Vagina (tissue), 2 donors: Measurements from ENCODE around the gene MDGA2. TPM values are rescaled to one million over a fixed set of nuclear protein-coding genes. Genes with fewer than 3 reads are reported as not detected.

Source experiments
- DNase-seq, 2 donors: peaks; one replicate each; pipeline ENCODE4 v3.0.0-alpha.2; 2017; ENCODE audit errors: extremely low spot score in 2 of 2
- H3K27ac ChIP-seq: fragments of 200-600 bp; sonication (generic); one replicate; pipeline ENCODE4 v1.5.1; 2019
- H3K27me3 ChIP-seq: fragments of 200-600 bp; sonication (generic); one replicate; pipeline ENCODE4 v1.5.1; 2019
- H3K36me3 ChIP-seq, 2 donors: fragments of 200-600 bp; sonication (generic); one replicate each; pipeline ENCODE4 v1.5.1; 2017 to 2019
- H3K4me1 ChIP-seq: fragments of 200-600 bp; sonication (generic); one replicate; pipeline ENCODE4 v1.5.1; 2019
- H3K4me3 ChIP-seq, 2 donors: fragments of 200-600 bp; sonication (generic); 1 replicate in 1 of 2; 2 replicates in 1 of 2; pipeline ENCODE4 v1.5.1; 2016 to 2019
- H3K9me3 ChIP-seq: fragments of 200-600 bp; sonication (generic); one replicate; pipeline ENCODE4 v1.5.1; 2019
- CTCF ChIP-seq, 3 experiments: fragments of 450-650 bp in 2 of 3; fragments of 200-600 bp in 1 of 3; sonication (generic) in 1 of 3; IDR thresholded peaks; one replicate each; pipeline ENCODE4 v1.5.1; 2017 to 2019; ENCODE audit warnings: antibody characterized with exemption in 3 of 3, mild to moderate bottlenecking in 2 of 3, moderate library complexity in 2 of 3
- POLR2A ChIP-seq, 2 donors: fragments of 450-650 bp; IDR thresholded peaks; one replicate each; pipeline ENCODE4 v1.6.1; 2017; ENCODE audit warnings: antibody characterized with exemption in 2 of 2, mild to moderate bottlenecking in 2 of 2, moderate library complexity in 2 of 2
- POLR2AphosphoS5 ChIP-seq, 2 donors: sonication (generic); formaldehyde crosslinking; IDR thresholded peaks; one replicate each; pipeline ENCODE4 v1.9.0; 2017; ENCODE audit warnings: antibody characterized with exemption in 2 of 2, mild to moderate bottlenecking in 2 of 2, low read depth in 1 of 2; ENCODE audit not compliant: insufficient read depth in 1 of 2
- intact Hi-C: fragments of 100-400 bp; cut with DNase I; formaldehyde crosslinking; loops from one replicate; pipeline ENCODE4 v1.15.1; 2023
- total RNA-seq: library from RNA; depleted of rRNA; stranded (reverse); fragments of >200 nt; gene quantifications from one replicate; pipeline ENCODE4 v1.2.3, GENCODE V29; 2016

The MDGA2 gene
- total RNA-seq, 1 donor from 2014 or later: not detected

- Histone ChIP-seq H3K4me3 (no peak overlapping the region), H3K4me1 (no peaks in the 10 kb centered on the region), H3K36me3 (no peaks in the 10 kb centered on the region), H3K27ac (no peak overlapping the region), H3K27me3 (no peaks in the 10 kb centered on the region), H3K9me3 (no peaks in the 10 kb centered on the region)
- DNase-seq: no peak
- intact Hi-C loops: no loop called here
- no peak for TF ChIP-seq POLR2A (IDR thresholded peaks at IDR 0.05)
- no peak for TF ChIP-seq POLR2AphosphoS5 (IDR thresholded peaks at IDR 0.05; ENCODE audit: insufficient read depth in 1 of 2, low read depth in 1 of 2)
- no peak for TF ChIP-seq CTCF (IDR thresholded peaks at IDR 0.05)
Measured at GRCh38 chr14:47660158-47660557, 15.2 kb downstream of the MDGA2 start.

GRCh38 chr14:47658041-47658440 is 17.4 kb downstream of the MDGA2 start:
- no peaks in the 10 kb centered on the region for H3K27me3 ChIP-seq
- no peaks in the 10 kb centered on the region for H3K4me1 ChIP-seq
- no peaks in the 10 kb centered on the region for H3K36me3 ChIP-seq
- H3K4me3 ChIP-seq: no peak overlapping the region
- no peaks in the 10 kb centered on the region for H3K9me3 ChIP-seq
- TF ChIP-seq CTCF (IDR thresholded peaks at IDR 0.05) (no peak), POLR2A (IDR thresholded peaks at IDR 0.05) (no peak), POLR2AphosphoS5 (IDR thresholded peaks at IDR 0.05; ENCODE audit: insufficient read depth in 1 of 2, low read depth in 1 of 2) (no peak)
- intact Hi-C loops: no loop called here
- H3K27ac ChIP-seq: no peak overlapping the region
- DNase-seq: no peak

GRCh38 chr14:47657143-47657542 is 18.3 kb downstream of the MDGA2 start:
- intact Hi-C loops: no loop called here
- no peak overlapping the region for H3K27ac ChIP-seq
- no peaks in the 10 kb centered on the region for H3K9me3 ChIP-seq
- no peak overlapping the region for H3K4me3 ChIP-seq
- H3K27me3 ChIP-seq: no peaks in the 10 kb centered on the region
- no peaks in the 10 kb centered on the region for H3K4me1 ChIP-seq
- H3K36me3 ChIP-seq: no peaks in the 10 kb centered on the region
- no peak for TF ChIP-seq CTCF (IDR thresholded peaks at IDR 0.05)
- TF ChIP-seq POLR2A (IDR thresholded peaks at IDR 0.05): no peak
- no peak for TF ChIP-seq POLR2AphosphoS5 (IDR thresholded peaks at IDR 0.05; ENCODE audit: insufficient read depth in 1 of 2, low read depth in 1 of 2)
- no peak for DNase-seq

- intact Hi-C loops: no loop called here
- no peaks in the 10 kb centered on the region for H3K4me1 ChIP-seq
- TF ChIP-seq POLR2AphosphoS5 (IDR thresholded peaks at IDR 0.05; ENCODE audit: insufficient read depth in 1 of 2, low read depth in 1 of 2): no peak
- TF ChIP-seq CTCF (IDR thresholded peaks at IDR 0.05): no peak
- no peak for TF ChIP-seq POLR2A (IDR thresholded peaks at IDR 0.05)
- no peak overlapping the region for H3K27ac ChIP-seq
- H3K9me3 ChIP-seq: no peaks in the 10 kb centered on the region
- H3K27me3 ChIP-seq: no peaks in the 10 kb centered on the region
- H3K36me3 ChIP-seq: no peaks in the 10 kb centered on the region
- no peak overlapping the region for H3K4me3 ChIP-seq
- DNase-seq: no peak
Measured at GRCh38 chr14:47651337-47651736, 24.1 kb downstream of the MDGA2 start.

GRCh38 chr14:47637753-47638152 is 37.7 kb downstream of the MDGA2 start:
- intact Hi-C loops: no loop called here
- no peaks in the 10 kb centered on the region for H3K4me1 ChIP-seq
- TF ChIP-seq POLR2AphosphoS5 (IDR thresholded peaks at IDR 0.05; ENCODE audit: insufficient read depth in 1 of 2, low read depth in 1 of 2): no peak
- no peak for TF ChIP-seq POLR2A (IDR thresholded peaks at IDR 0.05)
- no peak for TF ChIP-seq CTCF (IDR thresholded peaks at IDR 0.05)
- no peaks in the 10 kb centered on the region for H3K27me3 ChIP-seq
- no peak for DNase-seq
- H3K27ac ChIP-seq: no peak overlapping the region
- H3K4me3 ChIP-seq: no peak overlapping the region
- H3K9me3 ChIP-seq: no peaks in the 10 kb centered on the region
- no peaks in the 10 kb centered on the region for H3K36me3 ChIP-seq
